UCSD-AML1 (cell line): ENCODE results near the gene PRR5L.

Experiments
- DNase-seq: peaks from one replicate; lab custom pipeline; 2025; ENCODE audit not compliant: unreplicated experiment; lab: John Stamatoyannopoulos, UW

The PRR5L gene

DNA sequence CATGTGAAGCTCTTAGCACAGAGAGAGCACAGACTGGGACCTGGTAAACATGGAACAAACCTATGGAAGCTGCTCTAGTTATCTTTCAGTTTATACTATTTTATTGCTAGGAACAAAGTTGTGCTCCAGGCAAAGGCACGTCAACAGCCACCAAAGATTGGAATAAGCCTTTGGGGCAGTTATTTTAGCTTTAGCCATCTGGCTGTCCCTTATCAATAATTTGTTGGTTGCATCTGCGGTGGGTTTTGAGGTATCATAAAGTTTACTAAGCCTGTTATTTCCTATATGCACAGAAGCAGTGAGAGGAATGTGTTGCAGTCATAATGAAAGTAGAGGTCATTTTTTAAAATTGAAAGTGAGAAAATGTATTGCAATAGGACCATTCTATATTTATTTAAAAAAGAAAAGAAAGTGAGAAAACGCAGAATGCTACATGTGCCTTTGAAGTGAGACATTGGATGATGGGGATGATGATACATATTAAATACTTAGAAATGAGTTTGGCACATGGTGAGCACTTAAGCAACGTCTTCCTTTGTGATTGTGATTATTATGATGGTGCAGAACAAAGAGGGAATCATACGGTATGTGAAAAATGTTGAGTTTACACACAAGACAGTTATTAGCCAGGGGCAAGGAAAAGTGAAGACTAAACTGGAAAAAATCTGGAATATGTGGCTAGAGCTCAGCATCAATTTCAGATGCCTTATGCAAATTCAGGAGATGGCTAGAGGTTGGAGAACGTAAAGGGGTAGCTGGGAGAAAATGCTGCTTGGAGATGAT lies 58.3 kb downstream of the PRR5L start:
- no peak for DNase-seq

DNA sequence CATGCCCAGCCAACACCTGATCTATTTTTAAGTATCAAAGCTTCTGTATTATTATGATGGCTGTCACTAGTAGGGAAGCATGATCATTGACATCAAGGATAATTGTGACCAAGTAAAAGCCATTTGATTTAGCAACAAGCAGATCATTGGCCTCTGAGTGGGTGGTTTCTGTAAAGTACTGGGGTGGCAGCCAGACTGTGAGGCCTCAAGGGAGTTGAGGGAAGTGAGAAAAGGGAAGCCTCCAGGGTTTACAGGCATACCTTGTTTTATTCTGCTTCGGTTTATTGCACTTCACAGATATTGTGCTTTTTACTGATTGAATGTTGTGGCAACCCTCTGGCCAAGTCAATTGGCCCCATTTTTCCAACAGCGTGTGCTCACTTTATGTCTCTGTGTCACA lies 60.1 kb downstream of the PRR5L start:
- no peak for DNase-seq

- no peak for DNase-seq
These were observed 61.7 kb downstream of the PRR5L start for GRCh38 chr11:36357831-36358230.

DNA sequence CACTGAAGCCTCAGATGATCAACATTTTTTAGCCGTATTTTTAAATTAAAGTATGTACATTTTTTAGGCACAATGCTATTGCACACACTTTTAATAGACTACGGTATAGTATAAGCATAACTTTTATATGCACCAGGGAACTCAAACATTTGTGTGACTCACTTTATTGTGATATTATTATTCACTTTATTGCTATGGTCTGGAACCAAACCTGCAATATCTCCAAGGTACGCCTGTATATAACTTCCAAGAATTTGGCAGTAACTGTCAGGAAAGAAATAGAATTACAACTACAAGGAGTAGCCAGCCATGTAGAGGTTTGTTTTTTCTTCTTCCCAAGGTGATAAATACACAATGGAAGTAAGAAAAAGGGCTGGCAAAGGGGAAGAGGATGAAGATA lies 62.3 kb downstream of the PRR5L start:
- DNase-seq: no peak

DNA sequence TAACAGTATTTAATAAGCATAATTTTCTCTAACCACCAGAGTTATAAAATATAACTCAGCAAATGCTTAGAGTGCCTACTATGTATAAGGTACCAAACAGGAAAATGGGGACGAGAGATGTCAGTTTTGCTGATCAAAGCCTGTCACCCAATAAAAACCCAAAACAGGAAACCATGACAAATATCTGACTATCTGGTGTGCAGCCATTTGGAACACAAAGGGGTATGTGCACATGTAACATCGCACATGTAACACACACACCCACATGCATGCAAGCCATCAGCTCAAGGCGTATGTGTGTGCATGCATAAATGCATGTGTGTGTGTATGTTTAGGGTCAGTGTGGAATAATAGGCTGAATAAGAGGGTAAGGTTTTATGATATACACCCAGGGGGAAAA lies 64.2 kb downstream of the PRR5L start:
- DNase-seq: no peak

GRCh38 chr11:36360826-36361415 lies 64.8 kb downstream of the PRR5L start:
- no peak for DNase-seq

- no peak for DNase-seq
These were observed 65.4 kb downstream of the PRR5L start for GRCh38 chr11:36361472-36361871.

DNA sequence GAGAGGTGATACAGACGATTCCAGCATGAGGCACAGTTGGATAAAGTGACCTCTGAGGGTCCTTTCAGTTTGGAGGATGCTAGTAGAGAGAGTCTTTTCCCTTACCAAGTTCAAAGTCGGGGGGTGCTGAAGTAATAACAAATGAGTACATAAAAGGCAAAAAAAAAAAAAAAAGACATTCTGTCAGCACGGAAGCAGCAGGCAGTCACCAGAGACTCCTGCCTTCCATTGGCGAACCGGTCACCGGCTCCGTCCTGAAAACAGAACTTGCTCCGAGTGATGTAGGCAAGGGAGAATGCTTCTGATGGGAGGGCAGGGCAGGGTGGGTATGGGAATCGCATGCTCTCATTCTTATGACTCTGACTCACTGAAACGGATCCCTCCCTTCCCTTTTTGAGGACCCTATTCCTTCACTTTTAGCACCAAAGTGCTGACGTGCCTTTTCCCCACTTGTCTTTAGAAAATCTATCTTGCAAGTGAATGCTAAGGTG lies 65.9 kb downstream of the PRR5L start:
- DNase-seq: no peak

DNA sequence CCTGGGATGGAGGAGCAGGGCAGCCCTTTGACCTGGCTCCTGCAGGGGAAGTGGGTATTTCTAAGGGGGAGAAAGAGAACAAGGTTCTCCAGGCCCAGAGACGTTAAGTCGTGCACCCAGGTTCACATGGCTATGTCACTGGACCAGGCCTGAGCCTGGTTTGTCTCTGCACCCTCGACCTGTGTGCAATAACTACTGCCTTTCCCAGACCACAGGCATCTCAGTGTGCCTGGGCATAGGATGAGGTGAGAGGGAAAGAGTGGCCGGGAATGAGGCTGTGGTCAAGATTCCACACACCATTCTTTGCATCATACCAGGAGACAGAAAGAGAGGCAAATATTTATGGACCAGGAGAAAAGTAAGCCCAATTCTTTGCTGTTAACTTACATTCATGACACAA lies 66.8 kb downstream of the PRR5L start:
- no peak for DNase-seq

DNA sequence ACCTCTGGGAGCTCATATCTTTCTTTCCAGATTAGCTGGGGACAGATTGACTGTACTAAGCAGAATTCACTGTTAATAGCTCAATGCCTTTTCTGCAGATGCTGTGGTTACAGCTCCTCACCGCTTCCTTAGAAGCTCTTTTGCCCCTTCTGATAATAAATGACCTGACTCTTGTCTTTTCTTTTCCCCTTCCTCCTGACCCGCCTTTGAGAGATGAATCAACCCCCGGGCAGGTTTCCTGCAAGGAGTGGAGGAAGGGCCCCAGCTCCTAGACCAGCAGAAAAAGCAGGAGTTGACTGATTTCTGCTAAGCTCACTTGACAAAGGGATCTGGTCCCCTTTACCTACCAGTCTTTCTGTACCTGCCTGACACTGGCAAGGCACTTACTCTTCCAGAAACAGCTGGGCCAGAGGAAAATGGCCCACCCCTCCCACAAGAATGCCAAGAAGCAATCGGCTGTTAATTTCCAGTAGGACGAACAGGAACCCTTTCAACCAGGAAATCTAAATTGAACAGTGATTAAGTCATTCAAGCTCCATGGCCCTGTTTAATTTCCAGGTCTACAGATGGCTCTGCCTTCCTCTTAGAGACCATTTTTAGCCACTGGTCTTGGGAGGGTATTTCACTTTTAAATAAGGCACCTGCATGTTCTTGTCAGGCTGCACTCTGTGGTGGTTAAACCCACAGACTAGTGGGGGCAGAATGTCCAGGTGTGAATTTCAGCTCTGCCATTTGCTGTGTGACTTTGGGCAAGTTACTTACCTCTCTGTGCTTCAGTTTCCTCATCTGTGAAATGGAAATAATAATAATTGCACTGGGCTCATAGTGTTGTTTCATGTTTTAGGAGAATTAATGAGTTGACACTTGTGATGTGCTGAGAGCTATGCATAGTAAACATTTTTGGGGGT lies 67.5 kb downstream of the PRR5L start:
- peak; percentile 47 for DNase-seq

GRCh38 chr11:36364551-36365325 lies 68.7 kb downstream of the PRR5L start:
- DNase-seq: no peak

DNA sequence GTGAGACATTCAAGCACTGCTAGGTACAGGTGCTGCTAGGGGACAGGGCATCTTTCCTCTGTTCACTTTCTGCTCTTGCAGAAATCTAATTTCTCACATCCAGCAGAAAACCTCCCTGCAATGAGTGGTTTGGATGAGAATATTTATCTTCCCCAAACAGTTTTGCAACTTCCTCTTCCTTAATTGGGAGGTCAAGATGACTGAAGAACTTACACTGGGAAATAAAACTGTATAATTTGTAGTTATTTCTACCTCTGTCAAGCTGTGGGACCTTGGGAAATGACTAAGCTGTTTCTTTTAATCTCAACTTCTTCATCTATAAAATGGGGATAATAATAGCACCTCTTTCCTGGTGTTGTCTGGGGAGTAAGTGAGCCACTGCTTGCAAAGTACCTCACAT lies 69.8 kb downstream of the PRR5L start:
- peak; percentile 26 for DNase-seq

DNA sequence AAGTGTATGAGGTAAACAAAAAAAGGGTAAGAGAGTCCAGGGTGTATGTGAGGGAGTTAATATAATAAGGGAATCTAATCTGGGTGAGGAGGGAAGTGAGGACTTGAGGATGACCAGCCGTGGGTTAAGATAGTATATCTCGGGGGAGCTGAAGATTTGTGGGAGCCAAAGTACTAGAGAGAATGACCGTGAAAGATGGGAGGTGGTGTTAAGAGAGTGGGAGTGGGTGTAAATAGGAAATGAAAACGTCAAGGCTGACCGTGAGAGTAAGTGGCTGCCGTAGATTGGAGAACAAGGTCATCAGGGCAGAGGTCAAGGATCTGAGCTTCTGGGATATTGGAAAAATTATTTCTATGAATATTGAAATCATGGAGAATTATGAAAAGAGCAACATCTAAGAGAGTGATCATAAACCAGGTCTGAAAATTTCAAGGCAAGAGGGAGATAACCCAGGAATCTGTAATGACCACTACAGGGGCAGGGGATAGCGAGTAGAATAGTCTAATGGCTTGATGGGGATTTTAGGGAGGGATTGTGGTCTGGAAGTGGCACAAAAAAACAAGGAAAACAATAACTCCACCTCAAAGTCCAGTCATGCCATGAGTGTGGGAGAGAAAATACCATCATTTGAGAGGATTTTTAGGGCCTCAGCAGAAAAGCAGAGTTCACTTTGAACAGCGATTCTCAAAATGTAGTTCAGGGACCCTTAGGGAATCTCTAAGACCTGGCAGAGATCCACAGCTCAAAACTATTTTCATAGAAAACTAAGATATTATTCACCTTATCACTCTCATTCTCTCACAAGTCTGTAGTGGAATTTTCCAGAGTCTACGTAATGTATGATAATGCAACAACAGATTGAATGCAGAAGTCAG lies 72.0 kb downstream of the PRR5L start:
- no peak for DNase-seq

DNA sequence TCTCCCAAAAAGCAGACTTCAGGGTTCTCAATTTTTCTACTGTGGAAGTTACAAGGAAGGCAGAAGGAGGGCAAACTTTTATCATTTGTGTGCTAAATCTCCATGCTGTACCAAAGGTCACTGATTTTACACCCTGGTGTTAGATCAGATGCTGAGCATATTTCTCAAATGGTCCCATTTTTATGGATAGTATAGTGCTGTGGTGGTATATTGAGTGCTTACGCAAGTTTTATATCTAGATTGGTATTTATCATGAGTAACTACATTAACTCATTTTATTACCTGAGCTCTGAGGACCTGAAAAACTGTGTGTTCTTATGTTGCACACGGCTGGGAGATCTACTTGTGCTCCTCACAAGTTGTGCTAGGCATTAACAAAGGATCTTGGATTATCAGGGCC lies 75.1 kb downstream of the PRR5L start:
- no peak for DNase-seq

DNA sequence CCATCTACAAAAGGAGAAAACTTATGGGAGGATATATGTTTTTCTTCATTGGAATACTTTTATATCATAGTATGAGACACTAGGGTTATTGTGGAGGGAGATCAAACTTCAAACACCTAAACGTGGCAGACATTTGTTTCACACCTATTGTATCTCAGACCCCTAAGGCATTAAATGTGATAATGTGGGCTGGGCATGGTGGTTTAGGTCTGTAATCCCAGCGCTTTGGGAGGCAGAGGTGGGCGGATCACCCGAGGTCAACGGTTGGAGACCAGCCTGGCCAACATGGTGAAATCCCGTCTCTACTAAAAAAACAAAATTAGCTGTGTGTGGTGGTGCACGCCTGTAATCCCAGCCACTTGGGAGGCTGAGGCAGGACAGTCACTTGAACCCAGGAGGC lies 75.5 kb downstream of the PRR5L start:
- no peak for DNase-seq

DNA sequence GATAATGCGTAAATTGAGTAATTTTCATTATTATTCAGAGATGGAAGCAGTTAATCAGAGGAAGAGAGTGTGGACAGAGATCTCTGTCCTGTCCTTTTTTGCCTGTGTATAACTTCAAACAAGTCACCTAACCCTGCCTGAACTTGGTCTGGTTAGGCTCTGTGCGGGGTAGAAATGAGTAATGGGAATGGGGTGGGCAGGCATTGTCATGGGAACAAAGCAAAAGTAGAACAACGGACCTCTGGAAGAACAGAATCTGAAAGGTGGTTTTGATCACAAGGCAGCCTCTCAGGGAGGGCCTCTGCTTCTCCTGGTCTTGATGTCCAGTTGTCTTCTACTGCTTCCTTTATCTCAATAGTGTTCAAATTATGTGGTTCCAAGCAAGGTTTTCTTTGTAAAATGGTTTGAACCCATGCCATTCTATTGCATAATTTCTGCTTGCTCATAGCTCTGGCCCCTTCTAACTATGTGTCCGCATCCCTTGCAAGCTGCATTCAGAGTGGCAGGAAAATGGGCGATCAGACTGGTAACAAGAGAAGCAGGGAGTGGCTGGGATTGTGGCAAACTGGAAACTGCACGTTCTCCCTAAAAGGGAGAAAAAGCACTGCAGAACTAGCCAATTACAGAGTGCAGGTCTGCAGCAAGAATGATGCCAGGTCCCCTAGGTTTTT lies 76.1 kb downstream of the PRR5L start:
- no peak for DNase-seq

- no peak for DNase-seq
These were observed 77.2 kb downstream of the PRR5L start for GRCh38 chr11:36373016-36374010.

- DNase-seq: no peak
These were observed 78.6 kb downstream of the PRR5L start for GRCh38 chr11:36374726-36375125.
